ENCODE measurements around the gene GP2.

GP2 gene
- 0 reads per million in 9 experiments for total RNA-seq

DNA sequence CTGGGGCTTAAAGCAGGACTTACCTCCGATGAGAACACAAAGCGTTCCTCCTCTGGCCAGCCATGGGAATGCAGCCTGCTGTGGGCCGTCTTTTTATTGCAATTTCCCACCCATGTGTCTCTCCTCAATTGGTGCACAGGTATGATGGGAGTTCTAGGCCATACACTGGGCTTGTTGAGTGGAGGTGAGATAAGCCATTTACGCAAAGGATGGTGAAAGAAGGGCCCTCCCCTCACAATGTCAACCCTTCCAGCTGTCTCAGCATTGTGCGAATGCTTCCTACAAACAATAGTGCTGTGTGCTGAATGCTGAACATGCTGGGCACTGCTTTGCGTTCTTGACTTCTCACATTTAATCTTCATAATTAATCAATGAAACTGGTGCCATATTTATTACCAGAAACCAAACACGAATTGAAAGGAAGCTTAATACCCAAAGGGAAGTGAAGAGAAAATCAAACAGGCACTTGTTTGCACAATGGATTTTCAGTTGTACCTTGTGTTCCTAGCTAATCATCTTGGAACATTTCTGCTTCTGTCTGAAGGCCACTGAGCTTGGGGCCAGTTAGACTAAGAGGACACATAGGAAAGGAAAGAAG lies at the start of gene GP2:
GP2 (minus strand) TSS at position 70 of the 598 bp plus-strand sequence. CDS start 1,082 bp downstream, outside the sequence.
- H3K27me3 Mint-ChIP-seq = no peaks in the 10 kb centered on the region
- no peaks in the 10 kb centered on the region for H3K4me1 Mint-ChIP-seq (ENCODE audit: low read depth in 2 of 2)
- H3K36me3 Mint-ChIP-seq (ENCODE audit: insufficient read depth) = no peaks in the 10 kb centered on the region
- ATAC-seq (replicated peaks) (no peak), DNase-seq (no peak)
- peaks cover 0 to 1% of the 10 kb centered on the region in 2 donors for H3K9me3 Mint-ChIP-seq
- no peak within 1 kb of the TSS for H3K27ac Mint-ChIP-seq
- no peak within 1 kb of the TSS for H3K4me3 Mint-ChIP-seq

DNA sequence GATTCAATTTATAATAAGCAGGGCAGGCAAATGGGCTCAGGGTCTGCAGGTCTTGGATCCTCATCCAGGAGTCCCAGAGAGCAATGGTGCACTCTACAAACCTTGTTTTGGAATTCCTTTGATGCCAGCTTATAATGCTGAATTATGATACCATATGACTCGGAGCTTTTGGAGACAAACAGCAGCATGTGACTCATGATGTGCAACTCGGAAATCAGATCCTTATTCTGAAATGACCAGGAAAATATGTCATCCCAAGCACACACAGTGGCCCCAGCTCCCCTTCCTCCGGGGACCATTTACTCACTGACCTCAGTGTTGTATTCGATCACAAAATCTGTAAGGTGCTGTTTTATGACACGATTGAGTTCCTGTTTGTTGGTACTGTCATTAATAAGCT lies 45.4 kb upstream of the GP2 start:
- Mint-ChIP-seq H3K27me3 (peaks cover 19 to 20% of the 10 kb centered on the region in 2 donors), H3K4me1 (ENCODE audit: low read depth in 2 of 2) (no peaks in the 10 kb centered on the region), H3K36me3 (ENCODE audit: insufficient read depth) (no peaks in the 10 kb centered on the region), H3K9me3 (no peaks in the 10 kb centered on the region), H3K4me3 (no peak overlapping the region), H3K27ac (no peak overlapping the region)
- DNase-seq (no peak), ATAC-seq (replicated peaks) (no peak)

DNA sequence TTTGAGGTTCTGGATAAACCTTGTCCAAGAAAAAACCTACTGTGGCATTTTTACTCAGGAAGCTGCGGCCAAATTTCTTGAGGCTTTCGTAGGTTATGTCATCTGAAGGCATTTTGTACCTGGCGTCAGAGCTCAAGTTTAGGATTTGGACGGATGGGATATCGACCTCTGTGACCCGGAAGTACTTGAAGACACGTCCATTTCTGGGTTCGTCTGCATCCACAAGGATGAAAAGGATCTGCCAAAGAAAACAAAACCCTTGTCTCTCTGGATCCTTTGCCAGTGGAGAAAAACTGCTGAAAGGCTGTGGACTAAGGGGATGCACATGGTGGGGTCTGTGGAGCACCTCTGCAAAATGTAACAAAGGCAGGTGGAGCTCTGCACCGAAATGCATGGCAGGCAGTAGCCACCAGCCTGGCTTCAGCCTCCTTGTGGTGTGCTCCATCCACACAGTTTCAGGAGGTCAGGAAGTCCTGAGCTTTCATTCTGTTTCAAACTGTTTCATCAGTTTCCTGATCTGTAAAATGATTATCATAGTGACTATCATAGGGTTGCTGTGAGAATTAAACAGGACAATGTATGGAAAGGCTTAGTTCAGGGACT lies 42.2 kb upstream of the GP2 start:
- ATAC-seq (replicated peaks) (no peak), DNase-seq (no peak)
- peaks cover 15 to 19% of the 10 kb centered on the region in 2 donors for H3K27me3 Mint-ChIP-seq
- no peaks in the 10 kb centered on the region for H3K4me1 Mint-ChIP-seq (ENCODE audit: low read depth in 2 of 2)
- no peaks in the 10 kb centered on the region for H3K36me3 Mint-ChIP-seq (ENCODE audit: insufficient read depth)
- no peak overlapping the region for H3K4me3 Mint-ChIP-seq
- peaks cover 0 to 2% of the 10 kb centered on the region in 2 donors for H3K9me3 Mint-ChIP-seq
- no peak overlapping the region for H3K27ac Mint-ChIP-seq

DNA sequence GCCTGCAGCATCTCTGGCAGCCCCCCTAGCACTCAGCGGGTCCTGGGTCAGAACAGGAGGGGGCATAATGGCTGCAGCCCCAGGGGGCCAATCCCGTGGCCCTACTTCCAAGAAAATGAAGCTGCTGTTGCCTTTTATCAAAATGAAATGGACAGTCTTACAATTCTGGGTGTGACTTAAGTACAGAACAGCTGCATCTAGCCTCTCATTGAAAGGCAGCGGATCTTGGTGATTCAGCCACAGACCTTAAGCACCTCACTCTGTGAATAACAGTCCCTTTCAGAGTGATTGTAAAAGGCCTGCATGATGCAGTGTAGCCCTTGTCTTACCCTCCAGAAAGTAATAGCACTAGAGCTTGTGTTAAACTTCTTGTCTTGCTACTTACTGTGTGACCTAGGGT lies 36.7 kb upstream of the GP2 start:
- Mint-ChIP-seq H3K36me3 (ENCODE audit: insufficient read depth) (no peaks in the 10 kb centered on the region), H3K27me3 (peaks cover 22 to 35% of the 10 kb centered on the region in 2 donors), H3K4me1 (ENCODE audit: low read depth in 2 of 2) (no peaks in the 10 kb centered on the region), H3K4me3 (no peak overlapping the region), H3K27ac (no peak overlapping the region), H3K9me3 (peaks cover 0 to 4% of the 10 kb centered on the region in 2 donors)
- DNase-seq = no peak
- no peak for ATAC-seq (replicated peaks)

DNA sequence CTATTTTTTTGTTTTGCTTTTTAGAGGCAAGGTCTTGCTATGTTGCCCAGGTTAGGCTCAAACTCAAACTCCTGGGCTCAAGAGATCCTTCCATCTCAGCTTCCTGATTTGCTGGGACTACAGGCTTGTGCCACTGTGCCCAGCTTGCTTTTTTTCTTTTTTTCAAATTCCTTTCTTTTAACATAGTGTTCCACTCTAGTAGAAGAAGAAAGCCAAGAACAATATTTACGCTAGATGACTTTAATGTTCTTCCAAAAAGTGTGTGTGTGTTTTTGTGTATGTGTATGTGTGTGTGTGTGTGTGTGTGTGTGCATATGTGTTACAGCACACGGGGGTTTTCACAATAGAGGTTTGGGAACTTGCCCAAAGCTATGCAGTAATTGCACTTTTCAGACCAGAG lies 35.9 kb upstream of the GP2 start:
- Mint-ChIP-seq H3K27me3 (peaks cover 21 to 32% of the 10 kb centered on the region in 2 donors), H3K9me3 (peaks cover 0 to 4% of the 10 kb centered on the region in 2 donors), H3K27ac (no peak overlapping the region), H3K4me3 (no peak overlapping the region), H3K4me1 (ENCODE audit: low read depth in 2 of 2) (no peaks in the 10 kb centered on the region), H3K36me3 (ENCODE audit: insufficient read depth) (no peaks in the 10 kb centered on the region)
- ATAC-seq (replicated peaks) (no peak), DNase-seq (no peak)

DNA sequence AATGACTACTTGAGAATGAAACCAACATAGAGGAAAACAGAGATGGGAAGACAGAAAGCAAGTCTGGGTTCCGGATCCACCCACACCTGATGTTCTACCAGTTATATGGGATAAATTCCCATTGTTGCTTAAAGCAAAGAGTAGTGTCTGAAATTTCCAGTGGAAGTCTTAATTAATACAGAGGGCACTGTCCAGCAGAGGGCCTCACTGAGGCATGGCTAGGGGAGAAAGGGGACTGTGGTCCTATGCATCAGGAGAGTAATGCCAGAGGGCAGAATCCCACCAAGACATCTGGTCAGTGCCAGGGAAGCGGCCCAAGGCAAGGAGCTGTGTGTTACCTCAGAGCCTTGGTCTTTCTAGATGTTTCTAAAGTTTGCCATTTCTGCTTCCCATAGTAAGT lies 32.7 kb upstream of the GP2 start:
- H3K36me3 Mint-ChIP-seq (ENCODE audit: insufficient read depth) = no peaks in the 10 kb centered on the region
- no peak for ATAC-seq (replicated peaks)
- no peak overlapping the region for H3K4me3 Mint-ChIP-seq
- no peak for DNase-seq
- peaks cover 19 to 36% of the 10 kb centered on the region in 2 donors for H3K27me3 Mint-ChIP-seq
- no peaks in the 10 kb centered on the region for H3K4me1 Mint-ChIP-seq (ENCODE audit: low read depth in 2 of 2)
- H3K9me3 Mint-ChIP-seq = peaks cover 0 to 5% of the 10 kb centered on the region in 2 donors
- H3K27ac Mint-ChIP-seq = no peak overlapping the region

DNA sequence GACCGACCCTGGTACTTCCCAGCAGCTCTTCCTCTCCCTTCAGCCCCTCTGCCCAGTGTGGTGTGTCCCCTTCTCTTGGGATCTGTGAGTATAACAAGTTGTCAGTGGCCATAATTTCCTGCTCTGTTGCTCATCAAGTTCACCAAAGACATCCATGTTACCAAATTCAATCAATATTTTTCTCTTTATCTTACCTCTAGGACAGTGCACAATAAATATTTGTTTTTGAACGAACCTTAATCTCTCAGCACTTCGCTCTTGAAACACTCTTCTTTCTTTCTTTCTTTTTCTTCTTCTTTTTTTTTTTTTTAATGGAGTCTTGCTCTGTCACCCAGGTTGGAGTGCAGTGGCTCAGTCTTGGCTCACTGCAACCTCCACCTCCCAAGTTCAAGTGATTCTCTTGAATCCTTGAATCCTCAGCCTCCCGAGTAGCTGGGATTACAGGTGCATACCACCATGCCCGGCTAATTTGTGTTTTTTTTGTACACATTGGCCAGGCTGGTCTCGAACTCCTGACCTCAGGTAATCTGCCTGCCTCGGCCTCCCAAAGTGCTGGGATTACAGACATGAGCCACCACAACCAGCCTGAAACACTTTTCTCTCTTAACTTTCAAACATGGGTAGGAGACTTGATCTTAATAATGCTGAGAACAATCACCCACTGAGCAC lies 27.9 kb upstream of the GP2 start:
- Mint-ChIP-seq H3K4me3 (no peak overlapping the region), H3K36me3 (ENCODE audit: insufficient read depth) (no peaks in the 10 kb centered on the region), H3K9me3 (peaks cover 0 to 6% of the 10 kb centered on the region in 2 donors), H3K27ac (no peak overlapping the region), H3K4me1 (ENCODE audit: low read depth in 2 of 2) (no peaks in the 10 kb centered on the region), H3K27me3 (peaks cover 16 to 22% of the 10 kb centered on the region in 2 donors)
- ATAC-seq (replicated peaks) (no peak), DNase-seq (no peak)

DNA sequence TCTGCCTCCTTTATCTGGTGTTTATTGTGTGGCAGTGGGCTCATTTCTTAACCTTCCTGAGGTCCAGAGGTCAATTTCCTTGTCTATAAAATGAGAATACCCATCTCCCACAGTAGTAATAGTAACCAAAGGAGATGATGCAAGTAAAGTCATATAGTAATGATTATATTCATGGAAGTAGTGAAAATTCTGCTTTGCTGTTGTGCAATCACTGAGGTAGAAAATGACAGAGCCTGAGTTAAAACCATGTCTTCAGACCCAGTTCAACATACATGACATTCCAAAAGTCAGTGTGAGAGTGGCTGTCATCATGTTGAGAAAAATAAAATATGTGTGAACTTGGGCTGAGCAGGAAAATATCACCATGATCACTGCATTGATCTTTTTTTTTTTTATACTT lies 26.1 kb upstream of the GP2 start:
- Mint-ChIP-seq H3K9me3 (peaks cover 0 to 4% of the 10 kb centered on the region in 2 donors), H3K27ac (no peak overlapping the region), H3K27me3 (peaks cover 11 to 16% of the 10 kb centered on the region in 2 donors), H3K4me1 (ENCODE audit: low read depth in 2 of 2) (no peaks in the 10 kb centered on the region), H3K4me3 (no peak overlapping the region), H3K36me3 (ENCODE audit: insufficient read depth) (no peaks in the 10 kb centered on the region)
- no peak for ATAC-seq (replicated peaks)
- DNase-seq = no peak

DNA sequence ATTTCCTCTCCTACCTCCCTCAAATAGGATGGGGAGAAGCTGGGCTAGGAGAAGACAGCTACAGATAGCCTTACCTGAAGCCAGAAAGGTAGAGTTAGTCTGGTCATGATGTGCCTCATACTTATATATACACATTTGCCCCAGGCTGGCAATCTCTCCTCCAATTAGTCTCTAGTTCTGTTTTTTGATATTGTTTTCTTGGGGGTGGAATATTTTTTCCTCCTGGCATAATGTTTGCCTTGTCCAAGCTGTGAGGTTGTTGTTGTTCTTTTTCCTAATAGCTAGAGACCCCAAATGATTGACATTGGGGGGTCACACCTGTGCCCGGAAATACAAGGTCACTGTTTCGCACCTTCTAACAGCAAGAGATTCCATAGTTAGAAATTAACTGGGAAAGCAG lies 25.3 kb upstream of the GP2 start, which contains the start of gene UMOD:
UMOD (minus strand) TSS at position 101 of the 400 bp plus-strand sequence. CDS start 1,978 bp downstream, outside the sequence.
- Mint-ChIP-seq H3K36me3 (ENCODE audit: insufficient read depth) (no peaks in the 10 kb centered on the region), H3K27ac (no peak within 1 kb of the TSS), H3K4me3 (no peak within 1 kb of the TSS), H3K9me3 (peaks cover 0 to 4% of the 10 kb centered on the region in 2 donors), H3K4me1 (ENCODE audit: low read depth in 2 of 2) (no peaks in the 10 kb centered on the region), H3K27me3 (peaks cover 11 to 16% of the 10 kb centered on the region in 2 donors)
- DNase-seq (no peak), ATAC-seq (replicated peaks) (no peak)

DNA sequence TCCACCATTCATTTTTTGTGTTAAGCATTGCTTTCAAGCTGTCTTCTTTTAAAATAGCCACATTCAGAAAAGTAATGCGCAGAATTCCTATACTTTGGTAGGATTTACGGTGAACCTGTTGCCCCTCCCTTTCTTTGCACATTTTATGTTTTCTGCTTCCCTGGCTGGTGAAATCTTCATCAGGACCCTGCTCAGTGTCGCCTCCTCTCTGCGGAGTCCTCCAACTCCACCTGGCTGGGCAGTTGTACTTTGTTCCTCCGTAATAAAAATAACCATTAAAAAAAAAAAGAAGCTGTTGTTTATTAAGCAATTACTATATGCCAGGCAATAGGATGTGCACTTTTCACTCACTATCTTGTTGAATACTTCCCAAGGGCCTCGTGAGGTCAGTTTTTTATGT lies 22.3 kb upstream of the GP2 start:
- Mint-ChIP-seq H3K27me3 (no peaks in the 10 kb centered on the region), H3K36me3 (ENCODE audit: insufficient read depth) (no peaks in the 10 kb centered on the region), H3K9me3 (peaks cover 0 to 2% of the 10 kb centered on the region in 2 donors), H3K4me1 (ENCODE audit: low read depth in 2 of 2) (no peaks in the 10 kb centered on the region), H3K4me3 (no peak overlapping the region), H3K27ac (no peak overlapping the region)
- ATAC-seq (replicated peaks) (no peak), DNase-seq (no peak)

DNA sequence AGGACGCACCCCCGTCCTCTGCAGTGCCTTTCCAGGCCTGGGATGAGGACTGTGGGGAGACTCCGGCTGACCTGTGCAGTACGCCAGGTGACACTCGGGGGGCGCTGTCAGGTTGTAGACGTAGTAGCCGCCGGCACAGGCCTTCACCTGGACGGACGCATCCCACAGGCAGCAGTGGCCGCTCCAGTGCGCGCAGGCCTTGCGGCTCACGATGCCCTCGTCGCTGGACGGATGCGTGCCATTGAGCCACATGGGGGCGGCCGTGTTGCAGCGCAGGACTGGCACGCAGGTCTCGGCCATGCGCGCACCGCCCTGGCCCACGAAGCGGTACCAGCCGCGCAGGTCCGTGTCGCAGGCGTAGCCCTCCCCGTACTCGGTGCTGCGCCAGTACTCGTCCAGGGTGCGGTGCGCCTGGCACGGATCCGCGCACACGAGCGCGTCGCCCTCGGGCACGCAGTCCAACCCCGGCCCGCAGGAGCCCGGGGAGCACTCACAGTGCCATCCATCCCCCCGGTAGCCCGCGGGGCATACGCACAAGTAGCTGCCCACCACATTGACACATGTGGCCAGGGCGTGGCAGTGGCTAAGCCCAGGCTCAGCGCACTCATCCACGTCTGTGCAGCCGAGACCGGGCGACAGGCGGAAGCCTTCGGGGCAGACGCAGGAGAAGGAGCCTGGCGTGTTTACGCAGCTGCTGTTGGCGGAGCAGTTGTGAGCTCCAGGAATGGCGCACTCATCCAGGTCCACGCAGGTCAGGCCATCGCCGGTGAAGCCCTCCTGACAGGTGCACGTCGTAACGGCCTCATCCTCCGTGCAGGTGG lies 21.3 kb upstream of the GP2 start:
- no peak for ATAC-seq (replicated peaks)
- Mint-ChIP-seq H3K9me3 (peaks cover 0 to 2% of the 10 kb centered on the region in 2 donors), H3K36me3 (ENCODE audit: insufficient read depth) (no peaks in the 10 kb centered on the region), H3K27ac (no peak overlapping the region), H3K4me3 (no peak overlapping the region), H3K27me3 (no peaks in the 10 kb centered on the region), H3K4me1 (ENCODE audit: low read depth in 2 of 2) (no peaks in the 10 kb centered on the region)
- DNase-seq = no peak

DNA sequence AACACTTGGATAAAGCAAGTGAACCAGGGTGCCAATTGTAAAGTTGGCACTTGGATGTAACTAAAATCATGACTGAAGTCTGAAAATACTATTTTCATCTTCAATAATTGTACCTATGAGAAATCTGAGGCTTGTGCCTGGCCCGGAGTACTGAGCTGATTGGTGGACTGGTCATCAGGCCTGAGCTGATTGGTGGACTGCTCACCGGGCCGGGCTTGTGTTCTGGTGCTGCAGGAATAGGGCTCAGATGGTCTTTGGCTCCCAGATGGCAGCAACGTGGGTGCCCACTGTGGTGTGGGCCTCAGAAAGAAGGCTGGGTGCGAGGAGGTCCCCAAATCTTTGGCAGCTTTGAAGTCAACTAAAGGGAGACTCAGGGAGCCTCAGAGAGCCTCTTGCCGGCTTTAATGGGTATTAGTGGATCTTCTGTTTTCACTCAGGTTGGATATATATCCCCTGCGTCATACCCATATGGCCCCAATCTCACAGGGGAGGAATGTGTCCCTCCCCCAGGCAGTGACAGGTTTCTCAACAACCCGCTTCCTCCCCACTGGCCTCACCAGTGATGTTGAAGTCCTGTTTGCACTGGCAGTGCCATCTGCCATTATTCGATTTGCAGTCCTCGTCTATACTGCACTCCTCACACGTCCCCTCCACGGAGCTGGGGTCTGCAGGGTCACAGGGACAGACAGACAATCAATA lies 20.5 kb upstream of the GP2 start:
- Mint-ChIP-seq H3K27me3 (no peaks in the 10 kb centered on the region), H3K4me3 (no peak overlapping the region), H3K4me1 (ENCODE audit: low read depth in 2 of 2) (no peaks in the 10 kb centered on the region), H3K9me3 (peaks cover 0 to 2% of the 10 kb centered on the region in 2 donors), H3K27ac (no peak overlapping the region), H3K36me3 (ENCODE audit: insufficient read depth) (no peaks in the 10 kb centered on the region)
- DNase-seq (no peak), ATAC-seq (replicated peaks) (no peak)

DNA sequence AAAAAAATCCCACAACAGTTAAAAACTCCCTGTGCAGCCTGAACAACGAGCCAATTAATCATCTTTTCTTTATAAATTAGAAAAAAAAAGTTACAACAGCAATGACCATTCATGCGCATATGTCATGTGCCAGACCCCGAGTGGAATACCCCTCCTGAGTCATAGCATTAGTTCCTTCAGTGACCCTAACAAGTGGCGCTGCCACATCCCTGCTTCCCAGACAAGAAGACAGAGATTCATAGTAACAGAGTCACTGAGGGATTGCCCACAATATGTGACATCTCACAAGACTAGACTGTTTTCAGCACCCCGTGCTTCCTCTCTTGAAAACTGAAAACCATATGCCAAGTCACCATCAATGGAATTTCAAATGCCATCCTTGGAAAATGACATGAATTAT lies 17.3 kb upstream of the GP2 start:
- H3K27me3 Mint-ChIP-seq = no peaks in the 10 kb centered on the region
- no peak for DNase-seq
- H3K4me1 Mint-ChIP-seq (ENCODE audit: low read depth in 2 of 2) = no peaks in the 10 kb centered on the region
- ATAC-seq (replicated peaks) = no peak
- peaks cover 0 to 2% of the 10 kb centered on the region in 2 donors for H3K9me3 Mint-ChIP-seq
- H3K4me3 Mint-ChIP-seq = no peak overlapping the region
- no peaks in the 10 kb centered on the region for H3K36me3 Mint-ChIP-seq (ENCODE audit: insufficient read depth)
- H3K27ac Mint-ChIP-seq = no peak overlapping the region
